NCI-H524 (cell line): ENCODE data around the gene NPBWR2.
A peak's percentile ranks its signal among the peaks of the same experiment; 100 is the strongest.

Experiments
- DNase-seq, 2 experiments: peaks; one replicate each; lab custom pipeline; 2025; lab: John Stamatoyannopoulos, UW

The NPBWR2 gene

GRCh38 chr20:64083804-64084684, 23.3 kb downstream of the NPBWR2 start, which contains the start of gene LKAAEAR1:
Gene LKAAEAR1 (minus strand): TSS chr20:64084398. CDS start chr20:64084219, 179 bp downstream.
- peak in 1 of 2 experiments; percentile 46 for DNase-seq

GRCh38 chr20:64083378-64083803, 24.0 kb downstream of the NPBWR2 start:
- DNase-seq: peak; percentile 56 to 77

- no peak for DNase-seq
These were observed 24.5 kb downstream of the NPBWR2 start for GRCh38 chr20:64082820-64083377.

GRCh38 chr20:64082126-64082731, 25.1 kb downstream of the NPBWR2 start:
- no peak for DNase-seq

- DNase-seq: no peak
These were observed 25.8 kb downstream of the NPBWR2 start for GRCh38 chr20:64081624-64081964.

GRCh38 chr20:64080813-64081623, 26.3 kb downstream of the NPBWR2 start:
- no peak for DNase-seq

GRCh38 chr20:64080013-64080812, 27.2 kb downstream of the NPBWR2 start, which contains the start of gene OPRL1:
Gene OPRL1 (plus strand): TSS chr20:64080082. CDS start chr20:64092721, 12,639 bp downstream.
- DNase-seq: no peak

GRCh38 chr20:64079273-64080012, 27.9 kb downstream of the NPBWR2 start, which contains the start of gene RGS19:
Gene RGS19 (minus strand): TSS chr20:64079518. CDS start chr20:64076886, 2,632 bp downstream.
- peak in 1 of 2 experiments; percentile 75 for DNase-seq

GRCh38 chr20:64078934-64079272, 28.5 kb downstream of the NPBWR2 start:
- DNase-seq: no peak

- DNase-seq: no peak
These were observed 29.4 kb downstream of the NPBWR2 start for GRCh38 chr20:64077876-64078551.

- DNase-seq: no peak
These were observed 29.9 kb downstream of the NPBWR2 start for GRCh38 chr20:64077541-64077875.

- no peak for DNase-seq
These were observed 30.3 kb downstream of the NPBWR2 start for GRCh38 chr20:64077094-64077493.

- DNase-seq: no peak
These were observed 31.0 kb downstream of the NPBWR2 start for GRCh38 chr20:64076061-64076997.

- DNase-seq: no peak
These were observed 31.8 kb downstream of the NPBWR2 start for GRCh38 chr20:64075556-64075955.

- no peak for DNase-seq
These were observed 32.4 kb downstream of the NPBWR2 start for GRCh38 chr20:64074963-64075362.

- DNase-seq: no peak
These were observed 33.1 kb downstream of the NPBWR2 start for GRCh38 chr20:64074184-64074789.

GRCh38 chr20:64073476-64074183, 33.7 kb downstream of the NPBWR2 start:
- DNase-seq: no peak
